GM18511 (cell line): Measurements from ENCODE around the gene MRPL58.
A peak's percentile ranks its signal among the peaks of the same experiment; 100 is the strongest.
"Not testable (repeated sequence)": the region's sequence is repeated elsewhere in the genome, so short reads cannot be mapped to it uniquely, and the experiment has no call there.

Experiments
- ATAC-seq: cut with Tn5 transposase; IDR thresholded peaks from one replicate; pipeline ENCODE4 v1.9.1; 2021; ENCODE audit warnings: mild to moderate bottlenecking, moderate library complexity; ENCODE audit not compliant: unreplicated experiment

The MRPL58 gene

DNA sequence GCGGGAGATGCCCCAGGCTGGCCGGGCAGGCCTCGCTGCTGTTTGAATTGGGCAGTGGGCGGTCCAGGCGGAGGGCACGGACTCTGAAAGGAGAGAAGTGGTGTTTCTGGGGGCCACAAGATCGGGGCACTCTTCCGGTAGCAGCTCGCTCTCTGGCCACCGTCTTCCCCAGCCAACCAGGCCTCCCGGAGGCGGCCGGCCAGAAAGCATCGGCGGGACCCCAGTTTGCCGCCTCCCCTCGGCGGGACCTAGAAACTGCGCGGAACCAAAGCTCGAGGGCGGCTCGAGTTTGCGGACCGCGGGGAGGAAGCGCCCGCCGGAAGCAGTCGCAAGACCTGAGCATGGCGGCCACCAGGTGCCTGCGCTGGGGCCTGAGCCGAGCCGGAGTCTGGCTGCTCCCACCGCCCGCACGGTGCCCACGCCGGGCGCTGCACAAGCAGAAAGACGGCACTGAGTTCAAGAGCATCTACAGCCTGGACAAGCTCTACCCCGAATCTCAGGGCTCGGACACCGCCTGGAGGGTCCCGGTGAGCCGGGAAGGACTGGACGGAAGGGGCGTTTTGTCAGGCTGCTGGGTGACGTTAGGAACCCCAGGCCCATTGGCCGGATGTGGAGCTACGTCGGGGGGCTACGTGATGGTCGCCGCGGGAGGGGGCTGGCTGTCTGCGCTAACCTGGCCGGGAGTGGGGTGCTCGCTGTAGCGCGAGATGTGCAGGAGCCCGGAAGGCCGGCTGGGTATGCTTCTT, at the start of gene MRPL58:
TSS of gene MRPL58 (plus strand) at position 325 of the 746 bp plus-strand sequence. CDS start at position 342, 17 bp downstream.
- ATAC-seq: peak; percentile 91

DNA sequence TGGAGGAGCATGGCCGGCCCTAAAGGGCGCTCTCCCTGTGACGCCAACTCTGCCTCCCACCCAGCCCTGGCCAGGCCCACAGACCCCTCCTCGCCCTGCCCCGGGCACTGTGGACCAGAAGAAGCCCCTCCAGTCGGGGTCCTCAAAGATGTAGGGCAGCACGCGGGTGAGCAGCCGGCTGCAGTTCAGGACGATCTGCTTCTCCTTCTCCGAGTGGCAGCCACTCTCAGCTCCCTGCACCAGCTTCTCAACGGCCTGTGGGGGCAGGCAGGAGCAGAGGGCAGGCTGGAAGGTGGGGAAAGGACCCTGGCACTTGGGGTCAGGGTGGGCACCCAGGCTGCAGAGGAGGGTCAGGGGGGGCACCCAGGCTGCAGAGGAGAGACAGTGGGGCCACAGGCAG, 48.8 kb upstream of the MRPL58 start:
- no peak for ATAC-seq

GRCh38 chr17:74964246-74964761, 48.2 kb upstream of the MRPL58 start:
- no peak for ATAC-seq

GRCh38 chr17:74964988-74965622, 47.4 kb upstream of the MRPL58 start:
- ATAC-seq: no peak

GRCh38 chr17:74968361-74968780, 44.1 kb upstream of the MRPL58 start:
- no peak for ATAC-seq

- not testable (repeated sequence) for ATAC-seq
Observed at GRCh38 chr17:74969501-74969900, 43.0 kb upstream of the MRPL58 start.

GRCh38 chr17:74970395-74970794, 42.1 kb upstream of the MRPL58 start:
- ATAC-seq: no peak

- ATAC-seq: no peak
Observed at GRCh38 chr17:74971069-74971841, 41.2 kb upstream of the MRPL58 start.

GRCh38 chr17:74971842-74972106, 40.7 kb upstream of the MRPL58 start:
- no peak for ATAC-seq

DNA sequence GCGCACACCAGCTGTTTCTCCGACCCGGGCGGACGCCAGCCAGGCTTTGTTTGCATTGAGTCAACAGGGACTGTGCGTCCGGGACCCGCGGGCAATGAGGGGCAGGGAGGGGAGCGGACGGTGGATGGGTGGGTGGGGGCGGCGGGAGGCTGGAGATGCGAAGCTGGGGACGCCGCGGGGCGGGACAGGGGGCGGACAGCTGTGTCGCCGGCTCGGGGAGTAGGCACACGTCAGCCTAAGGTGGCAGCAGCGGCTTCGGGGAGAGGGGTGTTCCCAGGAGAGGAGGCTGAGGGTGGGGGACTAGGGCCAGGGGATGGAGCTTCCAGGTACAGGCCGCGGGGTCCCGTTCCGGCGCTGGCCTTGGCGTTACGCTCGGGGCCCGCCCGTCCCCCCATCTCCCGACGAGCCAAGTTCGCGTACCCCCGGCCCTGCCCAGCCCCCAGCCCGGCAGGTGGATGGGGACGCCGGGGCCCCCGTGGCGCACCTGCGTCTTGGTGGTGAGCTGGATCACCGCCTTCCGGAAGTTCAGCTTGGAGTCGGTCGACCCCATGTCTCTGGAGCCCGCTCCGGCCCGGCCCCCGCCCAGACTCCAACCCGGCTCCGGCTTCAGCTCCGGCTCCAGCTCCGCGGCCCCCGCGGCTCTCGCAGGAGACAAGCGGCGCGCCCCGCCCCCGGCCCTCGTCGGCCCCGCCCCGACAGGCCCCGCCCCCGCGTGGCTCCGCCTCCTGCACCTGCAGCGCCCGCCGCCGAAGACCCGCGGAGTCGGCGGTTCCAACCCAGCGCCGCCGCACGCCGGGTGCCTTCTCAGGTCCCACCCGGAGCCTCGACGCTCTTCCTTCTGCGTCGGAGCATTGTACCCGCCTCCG, 40.1 kb upstream of the MRPL58 start, which contains the start of gene HID1:
TSS of gene HID1 (minus strand) at position 653 of the 866 bp plus-strand sequence. CDS start at position 550, 103 bp downstream.
- no peak for ATAC-seq

GRCh38 chr17:74972973-74973328, 39.5 kb upstream of the MRPL58 start:
- ATAC-seq: no peak

DNA sequence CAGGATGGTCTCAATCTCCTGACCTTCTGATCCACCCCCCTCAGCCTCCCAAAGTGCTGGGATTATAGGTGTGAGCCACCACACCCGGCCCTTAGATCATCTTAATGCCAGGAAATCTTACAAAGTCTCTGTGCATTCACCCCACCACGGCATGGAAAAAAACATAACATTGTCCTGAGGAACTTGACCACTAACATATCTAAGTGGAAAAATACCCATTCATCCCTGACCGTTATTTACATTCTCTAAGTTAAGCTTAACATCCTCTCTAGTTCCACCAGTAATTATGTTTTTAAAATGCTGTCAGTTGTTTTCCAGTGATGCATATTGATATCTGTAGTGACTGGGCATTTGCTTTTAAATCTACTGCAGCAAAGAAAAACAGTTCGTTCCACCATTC, 36.5 kb upstream of the MRPL58 start:
- no peak for ATAC-seq

GRCh38 chr17:74977802-74978201, 34.7 kb upstream of the MRPL58 start:
- no peak for ATAC-seq

GRCh38 chr17:74978240-74978639, 34.2 kb upstream of the MRPL58 start:
- no peak for ATAC-seq

DNA sequence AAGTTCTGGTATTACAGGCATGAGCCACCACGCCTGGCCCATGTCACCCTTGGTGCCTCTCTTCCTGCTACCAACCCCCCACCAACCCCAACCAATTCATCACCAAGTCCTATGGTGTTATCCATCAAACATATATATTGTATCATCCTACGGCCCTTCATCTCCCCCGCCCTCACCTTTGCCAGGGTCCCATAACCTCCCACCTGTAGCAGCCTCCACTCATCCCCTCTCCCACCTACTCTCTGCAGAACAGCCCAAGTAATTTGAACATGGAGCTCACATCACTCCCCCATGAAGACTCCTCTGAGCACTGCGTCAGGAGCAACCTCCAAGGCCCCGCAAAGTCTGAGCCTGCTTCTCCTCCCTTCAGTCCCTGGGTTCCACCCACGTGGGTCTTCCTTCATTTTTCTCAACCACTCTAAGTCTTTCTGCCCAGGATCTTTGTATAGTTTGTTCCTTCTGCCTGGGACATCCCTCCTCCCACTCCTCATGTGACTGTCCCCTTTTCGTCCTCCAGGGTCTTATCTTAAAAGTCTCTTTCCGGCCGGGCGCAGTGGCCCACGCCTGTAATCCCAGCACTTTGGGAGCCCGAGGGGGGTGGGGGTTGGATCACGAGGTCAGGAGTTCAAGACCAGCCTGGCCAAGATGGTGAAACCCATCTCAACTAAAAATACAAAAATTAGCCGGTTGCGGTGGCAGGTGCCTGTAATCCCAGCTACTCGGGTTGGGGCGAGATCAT, 32.9 kb upstream of the MRPL58 start:
- ATAC-seq: no peak

GRCh38 chr17:74981318-74981978, 31.0 kb upstream of the MRPL58 start:
- no peak for ATAC-seq

DNA sequence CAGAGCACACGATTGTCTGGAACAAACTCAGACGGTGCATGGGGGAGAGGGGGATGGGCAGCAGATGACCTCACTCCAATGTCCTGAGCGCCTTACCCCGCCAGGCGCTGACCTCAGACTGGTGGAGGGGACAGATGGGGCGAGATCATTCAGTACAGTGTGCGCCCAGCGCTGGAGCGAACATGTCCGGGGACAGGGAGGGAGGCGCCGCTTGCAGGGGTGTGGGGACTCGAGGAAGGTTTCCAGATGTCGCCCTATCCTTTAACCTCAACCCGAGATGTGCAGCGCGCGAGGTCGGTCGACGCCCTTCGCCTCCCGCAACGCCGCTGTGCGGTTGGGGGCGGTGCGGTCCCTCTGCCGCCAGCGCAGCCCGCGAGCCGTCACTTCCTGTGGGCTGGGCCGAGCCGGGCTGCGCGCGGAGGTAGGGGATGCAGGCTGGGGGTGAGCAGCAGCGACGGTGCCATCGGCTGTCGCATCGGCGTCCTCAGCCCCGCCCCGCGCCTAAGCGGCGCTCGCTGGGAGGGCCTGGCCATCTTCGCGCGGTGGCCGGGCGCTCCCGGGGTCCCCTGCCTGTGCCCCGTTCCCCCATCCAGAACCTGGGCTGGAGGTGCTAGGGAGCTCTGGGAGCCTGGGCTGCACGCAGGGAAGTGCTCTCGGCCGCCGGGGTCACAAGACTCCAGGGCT, 30.3 kb upstream of the MRPL58 start:
- no peak for ATAC-seq

- not testable (repeated sequence) for ATAC-seq
Observed at GRCh38 chr17:74982663-74983313, 29.7 kb upstream of the MRPL58 start.
